IMR-90 (cell line): ENCODE data around the gene SPSB4. TPM values are rescaled to one million over a fixed set of nuclear protein-coding genes. Genes with fewer than 3 reads are reported as not detected.

Experiments used
- ATAC-seq: fragments of 200-7000 bp; cut with Tn5 transposase; 2 replicates; pipeline ENCODE4 v1.9.1; 2020; ENCODE audit warnings: low read depth, mild to moderate bottlenecking, moderate library complexity
- BruUV-seq: library from RNA; stranded (reverse); fragments of 400-500 nt; replicated peaks from 2 replicates; lab custom pipeline; 2021; lab: Mats Ljungman, UMichigan
- CTCF ChIA-PET: fragments of 300-600 bp; formaldehyde crosslinking; extraction: SDS; loops from one replicate; lab custom pipeline; 2021; ENCODE audit warnings: antibody characterized with exemption; lab: Yijun Ruan, JAX
- POLR2A ChIA-PET: fragments of 300-600 bp; sonication (Branson Sonifier 250); formaldehyde crosslinking; loops from one replicate; lab custom pipeline; 2022; ENCODE audit warnings: antibody characterized with exemption; ENCODE audit not compliant: unreplicated experiment; lab: Charles Lee
- DNase-seq: peaks from one replicate; pipeline ENCODE4 v3.0.0; 2013
- H2AFZ ChIP-seq: replicated peaks from 2 replicates; pipeline ENCODE3; 2013; ENCODE audit warnings: low read length, mild to moderate bottlenecking; ENCODE audit not compliant: poor library complexity
- H2AK5ac ChIP-seq: 2 replicates; pipeline ENCODE4 v1.6.1; 2013; ENCODE audit warnings: low read depth, low read length, inconsistent platforms
- H2AK9ac ChIP-seq: replicated peaks from 2 replicates; pipeline ENCODE3; 2013; ENCODE audit warnings: mild to moderate bottlenecking, low read depth, low read length, moderate library complexity; ENCODE audit not compliant: poor library complexity
- H2BK120ac ChIP-seq: 2 replicates; pipeline ENCODE4 v1.6.1; 2013; ENCODE audit warnings: low read depth, low read length, inconsistent platforms
- H2BK15ac ChIP-seq: 3 replicates; pipeline ENCODE4 v1.6.1; 2013; ENCODE audit warnings: low read depth, low read length, inconsistent platforms
- H2BK20ac ChIP-seq: 2 replicates; pipeline ENCODE4 v1.6.1; 2013; ENCODE audit warnings: low read depth, mild to moderate bottlenecking, inconsistent platforms, low read length, moderate library complexity
- H2BK5ac ChIP-seq: 2 replicates; pipeline ENCODE4 v1.6.1; 2013; ENCODE audit warnings: mild to moderate bottlenecking, low read depth, low read length, inconsistent platforms; ENCODE audit not compliant: poor library complexity, severe bottlenecking
- H3K14ac ChIP-seq: replicated peaks from 2 replicates; pipeline ENCODE4 v1.6.1; 2013; ENCODE audit warnings: low read depth, low read length, inconsistent platforms
- H3K18ac ChIP-seq: 2 replicates; pipeline ENCODE4 v1.6.1; 2013; ENCODE audit warnings: low read depth, low read length, control low read depth
- H3K23ac ChIP-seq: 2 replicates; pipeline ENCODE4 v1.6.1; 2013; ENCODE audit warnings: low read depth, low read length, inconsistent platforms
- H3K27ac ChIP-seq: 2 replicates; pipeline ENCODE4 v1.5.1; 2013; ENCODE audit warnings: mild to moderate bottlenecking, control low read depth, low read length; ENCODE audit not compliant: insufficient read depth
- H3K27me3 ChIP-seq: 2 replicates; pipeline ENCODE4 v1.6.1; 2013; ENCODE audit warnings: low read length; ENCODE audit not compliant: control insufficient read depth, insufficient read depth
- H3K36me3 ChIP-seq: 2 replicates; pipeline ENCODE4 v1.6.1; 2013; ENCODE audit warnings: low read length, mixed read lengths; ENCODE audit not compliant: control insufficient read depth, insufficient read depth
- H3K4ac ChIP-seq: 2 replicates; pipeline ENCODE4 v1.6.1; 2013; ENCODE audit warnings: low read depth, low read length, inconsistent platforms
- H3K4me1 ChIP-seq: 2 replicates; pipeline ENCODE4 v1.6.1; 2013; ENCODE audit warnings: low read length, mixed read lengths; ENCODE audit not compliant: control insufficient read depth, insufficient read depth
- H3K4me2 ChIP-seq: 2 replicates; pipeline ENCODE4 v1.6.1; 2013; ENCODE audit warnings: low read depth, mild to moderate bottlenecking, control low read depth, low read length, moderate library complexity
- H3K4me3 ChIP-seq: 2 replicates; pipeline ENCODE4 v1.5.1; 2013; ENCODE audit warnings: low read depth, mild to moderate bottlenecking, control low read depth, low read length, moderate library complexity; ENCODE audit not compliant: insufficient read depth
- H3K56ac ChIP-seq: 2 replicates; pipeline ENCODE4 v1.6.1; 2013; ENCODE audit warnings: low read length, inconsistent platforms; ENCODE audit not compliant: insufficient read depth; ENCODE audit errors: extremely low read depth
- H3K79me1 ChIP-seq, 2 experiments: 2 replicates each; pipeline ENCODE4 v1.6.1; 2013; ENCODE audit warnings: low read length in 2 of 2, inconsistent platforms in 1 of 2, low read depth in 1 of 2
- H3K9ac ChIP-seq: 2 replicates; pipeline ENCODE4 v1.6.1; 2013; ENCODE audit warnings: low read depth, low read length, control low read depth
- H3K9me1 ChIP-seq: 2 replicates; pipeline ENCODE4 v1.6.1; 2013; ENCODE audit warnings: low read length, inconsistent platforms; ENCODE audit not compliant: insufficient read depth
- H3K9me3 ChIP-seq: 2 replicates; pipeline ENCODE4 v1.6.1; 2013; ENCODE audit warnings: low read length; ENCODE audit not compliant: control insufficient read depth, insufficient read depth
- H4K20me1 ChIP-seq: 2 replicates; pipeline ENCODE4 v1.6.1; 2013; ENCODE audit warnings: low read length, inconsistent platforms; ENCODE audit not compliant: insufficient read depth
- H4K5ac ChIP-seq: 2 replicates; pipeline ENCODE4 v1.6.1; 2013; ENCODE audit warnings: mild to moderate bottlenecking, low read depth, low read length, control low read depth
- H4K8ac ChIP-seq, 2 experiments: 2 replicates each; pipeline ENCODE4 v1.6.1; 2013; ENCODE audit warnings: low read depth in 2 of 2, low read length in 2 of 2, control low read depth in 1 of 2, inconsistent platforms in 1 of 2
- H4K91ac ChIP-seq: 2 replicates; pipeline ENCODE4 v1.6.1; 2013; ENCODE audit warnings: low read depth, low read length, inconsistent platforms; ENCODE audit not compliant: insufficient read depth
- BHLHE40 ChIP-seq: fragments of 150-350 bp; IDR thresholded peaks from 2 replicates; pipeline ENCODE4 v1.6.1; 2016; ENCODE audit warnings: mild to moderate bottlenecking, low read depth, low read length
- MAFK ChIP-seq: IDR thresholded peaks from 2 replicates; pipeline ENCODE4 v1.6.1; 2012; ENCODE audit warnings: low read depth, low read length, improper control_type of control experiment
- MAZ ChIP-seq: IDR thresholded peaks from 2 replicates; pipeline ENCODE4 v1.6.1; 2012; ENCODE audit warnings: low read depth, mild to moderate bottlenecking, low read length, improper control_type of control experiment, moderate library complexity, borderline replicate concordance
- MXI1 ChIP-seq: IDR thresholded peaks from 2 replicates; pipeline ENCODE4 v1.6.1; 2012; ENCODE audit warnings: low read depth, mild to moderate bottlenecking, low read length, moderate library complexity, borderline replicate concordance
- POLR2A ChIP-seq: IDR thresholded peaks from 2 replicates; pipeline ENCODE4 v1.6.1; 2012; ENCODE audit warnings: mild to moderate bottlenecking, low read depth, low read length
- RAD21 ChIP-seq: IDR thresholded peaks from 2 replicates; pipeline ENCODE4 v1.6.1; 2012; ENCODE audit warnings: low read length, improper control_type of control experiment
- RCOR1 ChIP-seq: IDR thresholded peaks from 2 replicates; pipeline ENCODE4 v1.6.1; 2012; ENCODE audit warnings: mild to moderate bottlenecking, low read length, improper control_type of control experiment; ENCODE audit not compliant: insufficient replicate concordance
- RFX5 ChIP-seq: IDR thresholded peaks from 2 replicates; pipeline ENCODE4 v1.8.0; 2012; ENCODE audit warnings: low read depth, mild to moderate bottlenecking, low read length, moderate library complexity
- SMC3 ChIP-seq: fragments of 150-350 bp; IDR thresholded peaks from 2 replicates; pipeline ENCODE4 v1.6.1; 2016; ENCODE audit warnings: low read depth, mild to moderate bottlenecking, antibody characterized with exemption, low read length, moderate library complexity
- WGBS, 2 experiments: methylation state at CpG; one replicate each; pipeline versions ENCODE4 v1.1.5 to v1.1.7; 2013; ENCODE audit warnings: missing lambda C conversion rate in 2 of 2; ENCODE audit not compliant: insufficient read length in 1 of 2; ENCODE audit errors: extremely low coverage in 2 of 2; 5-methylcytosine and 5-hydroxymethylcytosine counted together
- dilution Hi-C: fragments of 300-500 bp; cut with HindIII; formaldehyde crosslinking; loops from one replicate; pipeline ENCODE4 v1.14.3; 2018; ENCODE audit warnings: low sequenced_read_pairs; ENCODE audit not compliant: unreplicated experiment
- in situ Hi-C: fragments of 300-500 bp; cut with MboI; formaldehyde crosslinking; loops from 3 replicates; pipeline ENCODE4 v1.14.3; 2019; ENCODE audit warnings: low sequenced_read_pairs, inconsistent platforms, mixed read lengths
- intact Hi-C: fragments of 100-400 bp; cut with micrococcal nuclease; formaldehyde crosslinking; loops from 2 replicates; pipeline ENCODE4 v1.10.0; 2022
- polyA plus RNA-seq, 3 experiments: library from polyadenylated mRNA; depleted of rRNA; stranded (reverse); fragments of >200 nt; gene quantifications; 2 replicates each; pipeline ENCODE4 v1.2.3, GENCODE V29; 2012; ENCODE audit warnings: low replicate concordance in 1 of 3
- total RNA-seq: library from RNA; depleted of rRNA; stranded (reverse); fragments of >200 nt; gene quantifications from 2 replicates; pipeline ENCODE4 v1.2.3, GENCODE V29; 2012
- TF ChIP-seq, protein P1 (sequence below): conservative IDR thresholded peaks from 2 replicates; pipeline ENCODE4 v1.5.1; 2012; ENCODE audit warnings: mild to moderate bottlenecking, low read depth, low read length, improper control_type of control experiment
- TF ChIP-seq, protein P2 (sequence below): fragments of 150-350 bp; IDR thresholded peaks from 2 replicates; pipeline ENCODE4 v1.6.1; 2016; ENCODE audit warnings: low read depth, mild to moderate bottlenecking, low read length, moderate library complexity, borderline replicate concordance
- TF ChIP-seq, protein P3 (sequence below): fragments of 150-350 bp; IDR thresholded peaks from 2 replicates; pipeline ENCODE4 v1.6.1; 2017; ENCODE audit warnings: mild to moderate bottlenecking, antibody characterized with exemption, low read length, low read depth

SPSB4 gene
- total and polyA plus RNA-seq, 2 of the 4 experiments (the other 2 are of a cell fraction) = not detected

DNA sequence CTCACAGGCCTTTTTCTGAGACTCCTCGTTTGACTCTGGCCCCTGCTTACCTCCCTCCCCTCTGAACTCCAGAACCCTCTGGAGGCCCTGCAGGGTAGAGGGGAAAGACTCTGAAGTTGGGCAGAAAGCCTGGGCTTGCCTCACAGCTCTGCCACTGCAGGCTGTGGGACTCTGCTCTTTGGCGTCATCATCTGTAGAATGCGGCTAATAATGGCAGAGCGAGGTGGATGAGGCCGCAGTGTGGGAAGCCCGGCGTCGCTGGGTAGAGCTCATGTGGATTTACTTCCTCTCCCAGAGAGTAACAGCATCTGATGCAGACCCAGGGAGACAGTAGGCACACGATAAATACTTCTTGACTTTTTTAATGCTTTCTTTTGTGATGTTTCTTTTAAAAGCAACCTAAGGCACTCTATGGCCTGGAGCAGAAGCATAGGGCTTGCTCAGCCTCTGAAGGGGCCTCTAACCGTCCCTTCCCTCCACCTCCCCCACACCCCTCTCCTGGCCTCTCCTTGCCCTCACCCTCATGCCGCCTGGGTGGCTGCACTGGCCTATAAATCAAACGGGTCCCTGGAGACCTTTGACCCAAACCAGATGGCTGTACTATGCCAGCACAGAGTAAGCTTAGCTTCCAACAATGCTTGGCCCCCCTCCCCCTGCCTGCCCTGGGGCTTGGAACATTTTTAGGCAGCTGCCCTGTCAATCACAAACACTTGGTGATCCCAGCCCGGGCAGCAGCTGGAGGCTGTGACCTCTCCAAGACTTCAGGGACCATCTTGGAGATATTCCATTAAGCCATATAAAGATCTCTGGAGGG, 32.9 kb downstream of the SPSB4 start:
- no peaks in the 10 kb centered on the region for H3K4me1 ChIP-seq
- H3K9me1 ChIP-seq = no peaks in the 10 kb centered on the region; the same call in 1 of the 2 replicates
- H2BK5ac ChIP-seq = no peak overlapping the region
- H4K5ac ChIP-seq = no peak overlapping the region
- ChIA-PET POLR2A (no interaction called here), CTCF (no interaction called here)
- TF ChIP-seq RAD21 (no peak), BHLHE40 (no peak), MAZ (no peak), SMC3 (no peak), MAFK (no peak), RCOR1 (no peak), POLR2A (no peak), RFX5 (no peak), MXI1 (no peak)
- TF ChIP-seq, protein P1, sequence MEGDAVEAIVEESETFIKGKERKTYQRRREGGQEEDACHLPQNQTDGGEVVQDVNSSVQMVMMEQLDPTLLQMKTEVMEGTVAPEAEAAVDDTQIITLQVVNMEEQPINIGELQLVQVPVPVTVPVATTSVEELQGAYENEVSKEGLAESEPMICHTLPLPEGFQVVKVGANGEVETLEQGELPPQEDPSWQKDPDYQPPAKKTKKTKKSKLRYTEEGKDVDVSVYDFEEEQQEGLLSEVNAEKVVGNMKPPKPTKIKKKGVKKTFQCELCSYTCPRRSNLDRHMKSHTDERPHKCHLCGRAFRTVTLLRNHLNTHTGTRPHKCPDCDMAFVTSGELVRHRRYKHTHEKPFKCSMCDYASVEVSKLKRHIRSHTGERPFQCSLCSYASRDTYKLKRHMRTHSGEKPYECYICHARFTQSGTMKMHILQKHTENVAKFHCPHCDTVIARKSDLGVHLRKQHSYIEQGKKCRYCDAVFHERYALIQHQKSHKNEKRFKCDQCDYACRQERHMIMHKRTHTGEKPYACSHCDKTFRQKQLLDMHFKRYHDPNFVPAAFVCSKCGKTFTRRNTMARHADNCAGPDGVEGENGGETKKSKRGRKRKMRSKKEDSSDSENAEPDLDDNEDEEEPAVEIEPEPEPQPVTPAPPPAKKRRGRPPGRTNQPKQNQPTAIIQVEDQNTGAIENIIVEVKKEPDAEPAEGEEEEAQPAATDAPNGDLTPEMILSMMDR = no peak
- TF ChIP-seq, protein P2, sequence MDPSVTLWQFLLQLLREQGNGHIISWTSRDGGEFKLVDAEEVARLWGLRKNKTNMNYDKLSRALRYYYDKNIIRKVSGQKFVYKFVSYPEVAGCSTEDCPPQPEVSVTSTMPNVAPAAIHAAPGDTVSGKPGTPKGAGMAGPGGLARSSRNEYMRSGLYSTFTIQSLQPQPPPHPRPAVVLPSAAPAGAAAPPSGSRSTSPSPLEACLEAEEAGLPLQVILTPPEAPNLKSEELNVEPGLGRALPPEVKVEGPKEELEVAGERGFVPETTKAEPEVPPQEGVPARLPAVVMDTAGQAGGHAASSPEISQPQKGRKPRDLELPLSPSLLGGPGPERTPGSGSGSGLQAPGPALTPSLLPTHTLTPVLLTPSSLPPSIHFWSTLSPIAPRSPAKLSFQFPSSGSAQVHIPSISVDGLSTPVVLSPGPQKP = no peak
- TF ChIP-seq, protein P3, sequence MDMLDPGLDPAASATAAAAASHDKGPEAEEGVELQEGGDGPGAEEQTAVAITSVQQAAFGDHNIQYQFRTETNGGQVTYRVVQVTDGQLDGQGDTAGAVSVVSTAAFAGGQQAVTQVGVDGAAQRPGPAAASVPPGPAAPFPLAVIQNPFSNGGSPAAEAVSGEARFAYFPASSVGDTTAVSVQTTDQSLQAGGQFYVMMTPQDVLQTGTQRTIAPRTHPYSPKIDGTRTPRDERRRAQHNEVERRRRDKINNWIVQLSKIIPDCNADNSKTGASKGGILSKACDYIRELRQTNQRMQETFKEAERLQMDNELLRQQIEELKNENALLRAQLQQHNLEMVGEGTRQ = no peak
- dilution Hi-C loops (no loop called here), in situ Hi-C loops (no loop called here), intact Hi-C loops (no loop called here)
- H3K4me3 ChIP-seq = no peak overlapping the region
- H2BK120ac ChIP-seq = no peak overlapping the region
- no peak overlapping the region for H2AK5ac ChIP-seq
- no peaks in the 10 kb centered on the region for H3K36me3 ChIP-seq
- H4K20me1 ChIP-seq = no peaks in the 10 kb centered on the region
- no peak overlapping the region for H2BK20ac ChIP-seq
- WGBS, 2 experiments = 27% methylated on average over 3 of the region's 13 CpGs; no CpG with 5 or more reads in 1 of the 2 experiments
- H4K8ac ChIP-seq = no peak overlapping the region
- H4K91ac ChIP-seq = no peak overlapping the region
- no peak overlapping the region for H3K23ac ChIP-seq
- no peak overlapping the region for H3K14ac ChIP-seq
- no peak overlapping the region for H2BK15ac ChIP-seq
- no peak overlapping the region for H2AFZ ChIP-seq
- H3K9ac ChIP-seq = no peak overlapping the region
- H3K79me1 ChIP-seq = no peaks in the 10 kb centered on the region
- H3K9me3 ChIP-seq = no peaks in the 10 kb centered on the region
- no peak overlapping the region for H3K4me2 ChIP-seq
- ATAC-seq (no peak), DNase-seq (no peak)
- no peak overlapping the region for H3K27ac ChIP-seq
- H2AK9ac ChIP-seq = no peak overlapping the region
- no peak overlapping the region for H3K4ac ChIP-seq
- H3K56ac ChIP-seq = no peak overlapping the region
- no TSS peak for BruUV-seq
- H3K27me3 ChIP-seq = peaks cover 5% of the 10 kb centered on the region; the same call in 1 of the 2 replicates
- H3K18ac ChIP-seq = no peak overlapping the region
